KBM-7 (cell line): ENCODE data around the gene MBLAC1.
A peak's percentile ranks its signal among the peaks of the same experiment; 100 is the strongest.
"Not testable (repeated sequence)": the region's sequence is repeated elsewhere in the genome, so short reads cannot be mapped to it uniquely, and the experiment has no call there.

Source experiments
- DNase-seq: peaks from one replicate; pipeline ENCODE4 v3.0.0-alpha.2; 2015
- in situ Hi-C: fragments of 300-500 bp; cut with MboI; formaldehyde crosslinking; loops from 2 replicates; pipeline ENCODE4 v1.14.3; 2020; ENCODE audit warnings: low sequenced_read_pairs, low pct_unique_long_range_greater_than_20kb, mixed read lengths

The MBLAC1 gene

DNA sequence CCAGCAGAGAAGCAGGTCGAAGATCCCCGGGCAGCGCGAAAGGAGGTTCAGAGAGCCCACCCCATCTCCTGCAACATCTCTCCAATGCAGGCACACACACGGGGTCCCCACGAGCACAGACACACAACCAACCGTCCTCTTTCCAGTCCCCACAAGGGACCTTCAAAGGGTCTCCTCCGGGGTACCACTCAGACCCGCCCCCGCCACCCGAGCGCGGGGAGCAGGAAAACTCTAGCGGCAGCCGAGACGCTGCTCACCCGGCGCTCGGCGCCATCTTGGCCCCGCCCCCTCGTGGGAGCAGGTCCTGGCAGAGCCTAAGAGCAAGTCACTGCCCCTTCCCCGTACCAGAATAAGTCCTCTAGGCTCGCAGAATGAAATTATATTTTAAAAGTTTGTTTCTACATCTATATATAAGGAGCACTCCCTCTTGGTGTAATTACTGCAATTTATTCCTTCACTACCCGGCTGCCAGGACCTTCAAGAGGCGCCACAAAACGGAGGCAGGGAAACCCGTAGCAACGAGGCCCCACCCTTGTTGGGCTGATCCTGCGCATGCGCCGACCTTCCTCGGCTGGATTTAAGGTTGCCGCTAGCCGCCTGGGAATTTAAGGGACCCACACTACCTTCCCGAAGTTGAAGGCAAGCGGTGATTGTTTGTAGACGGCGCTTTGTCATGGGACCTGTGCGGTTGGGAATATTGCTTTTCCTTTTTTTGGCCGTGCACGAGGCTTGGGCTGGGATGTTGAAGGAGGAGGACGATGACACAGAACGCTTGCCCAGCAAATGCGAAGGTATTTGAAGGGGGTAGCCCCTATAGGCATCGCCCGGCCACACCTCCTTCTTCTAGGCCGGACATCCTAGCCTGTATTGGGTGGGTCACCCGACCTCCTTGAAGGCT, 7.4 kb upstream of the MBLAC1 start, which contains the start of the genes CNPY4 and TAF6:
Gene CNPY4 (plus strand): TSS at position 563 of the 898 bp plus-strand sequence. CDS start 111 bp downstream, at position 674.
Gene TAF6 (minus strand): TSS at position 287 of the 898 bp plus-strand sequence. CDS start 5,149 bp downstream, outside the sequence.
- peak; percentile 96 for DNase-seq
- in situ Hi-C loops, result no loop called here

DNA sequence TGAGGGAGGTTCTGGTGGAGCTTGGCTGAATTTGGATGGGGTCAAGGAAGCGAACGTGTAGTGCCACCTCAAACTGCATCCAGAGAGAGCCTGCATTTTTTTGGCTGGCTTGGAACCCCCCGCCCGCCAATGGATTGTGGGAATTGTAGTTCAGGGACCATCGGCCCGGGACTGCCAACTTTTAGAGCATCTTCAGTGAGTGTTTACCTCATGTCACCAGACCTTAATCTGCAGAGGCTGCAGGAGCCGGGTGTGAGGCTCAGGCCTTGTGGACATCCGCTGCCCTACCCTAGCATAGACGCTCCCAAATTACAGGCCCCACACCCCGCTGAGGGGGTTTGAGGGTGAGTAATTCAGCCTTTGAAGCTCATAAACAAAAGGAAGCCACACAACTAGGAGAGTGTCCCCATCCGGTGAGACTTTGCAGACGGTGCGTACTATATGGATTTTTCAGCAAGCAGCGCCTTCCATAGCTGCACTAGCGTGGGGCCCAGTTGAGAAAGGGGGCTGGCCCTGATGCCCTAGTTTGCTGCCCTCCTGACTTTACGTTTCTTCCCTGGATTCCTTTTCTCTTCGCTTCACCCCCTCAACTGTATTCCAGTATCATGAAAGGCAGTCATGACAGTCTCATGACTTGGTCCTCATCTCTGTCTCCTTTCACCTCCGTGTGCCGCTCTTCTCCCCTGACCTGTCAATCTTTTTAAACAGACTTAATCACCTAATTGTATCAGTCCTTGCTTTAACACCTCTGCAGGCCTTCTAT, 6.6 kb upstream of the MBLAC1 start:
- DNase-seq, result peak; percentile 74
- in situ Hi-C loops, result no loop called here

DNA sequence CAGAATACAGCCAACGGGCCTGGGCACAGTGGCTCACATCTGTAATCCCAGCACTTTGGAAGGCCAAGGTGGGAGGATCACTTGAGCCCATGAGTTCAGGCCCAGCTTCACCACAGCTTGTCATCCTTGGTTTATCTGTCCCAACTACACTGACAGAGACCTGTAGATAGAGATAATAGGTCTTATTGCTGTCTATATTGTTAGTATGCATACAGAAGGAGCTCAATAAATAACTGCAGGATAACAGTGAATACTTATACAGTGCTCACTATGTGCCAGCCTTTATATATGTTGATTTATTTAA, 6.1 kb upstream of the MBLAC1 start:
- in situ Hi-C loops, result no loop called here
- DNase-seq, result no peak

DNA sequence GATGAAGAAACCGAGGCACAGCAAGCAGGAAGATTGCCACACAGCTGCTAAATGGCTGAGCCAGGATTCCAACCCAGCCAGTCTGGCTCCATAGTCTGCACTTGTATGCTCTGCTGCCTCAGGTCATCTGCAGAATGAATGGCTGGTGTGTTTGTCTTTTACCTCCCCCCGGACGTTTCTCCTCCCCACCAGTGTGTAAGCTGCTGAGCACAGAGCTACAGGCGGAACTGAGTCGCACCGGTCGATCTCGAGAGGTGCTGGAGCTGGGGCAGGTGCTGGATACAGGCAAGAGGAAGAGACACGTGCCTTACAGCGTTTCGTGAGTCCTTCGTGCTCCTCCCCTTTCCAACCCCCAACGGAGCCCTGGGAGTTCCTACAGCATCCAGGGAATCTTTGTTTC, 4.7 kb upstream of the MBLAC1 start:
- in situ Hi-C loops, result no loop called here
- no peak for DNase-seq

DNA sequence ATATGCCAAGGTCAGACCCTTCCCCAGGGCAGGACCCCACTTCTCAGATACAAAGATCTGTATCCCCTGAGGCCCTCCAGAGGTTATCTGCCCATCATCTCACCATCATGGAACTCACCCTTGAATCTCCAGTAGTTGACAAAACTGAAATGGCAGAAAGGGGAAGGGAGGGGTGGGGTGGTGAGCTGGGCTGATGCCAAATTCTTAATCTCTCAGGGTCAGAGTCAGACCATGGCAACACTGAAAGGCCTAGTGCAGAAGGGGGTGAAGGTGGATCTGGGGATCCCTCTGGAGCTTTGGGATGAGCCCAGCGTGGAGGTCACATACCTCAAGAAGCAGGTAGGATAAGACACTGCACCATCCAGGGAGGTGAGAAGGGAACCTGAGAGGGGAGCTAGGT, 4.2 kb upstream of the MBLAC1 start:
- no peak for DNase-seq
- in situ Hi-C loops, result no loop called here

DNA sequence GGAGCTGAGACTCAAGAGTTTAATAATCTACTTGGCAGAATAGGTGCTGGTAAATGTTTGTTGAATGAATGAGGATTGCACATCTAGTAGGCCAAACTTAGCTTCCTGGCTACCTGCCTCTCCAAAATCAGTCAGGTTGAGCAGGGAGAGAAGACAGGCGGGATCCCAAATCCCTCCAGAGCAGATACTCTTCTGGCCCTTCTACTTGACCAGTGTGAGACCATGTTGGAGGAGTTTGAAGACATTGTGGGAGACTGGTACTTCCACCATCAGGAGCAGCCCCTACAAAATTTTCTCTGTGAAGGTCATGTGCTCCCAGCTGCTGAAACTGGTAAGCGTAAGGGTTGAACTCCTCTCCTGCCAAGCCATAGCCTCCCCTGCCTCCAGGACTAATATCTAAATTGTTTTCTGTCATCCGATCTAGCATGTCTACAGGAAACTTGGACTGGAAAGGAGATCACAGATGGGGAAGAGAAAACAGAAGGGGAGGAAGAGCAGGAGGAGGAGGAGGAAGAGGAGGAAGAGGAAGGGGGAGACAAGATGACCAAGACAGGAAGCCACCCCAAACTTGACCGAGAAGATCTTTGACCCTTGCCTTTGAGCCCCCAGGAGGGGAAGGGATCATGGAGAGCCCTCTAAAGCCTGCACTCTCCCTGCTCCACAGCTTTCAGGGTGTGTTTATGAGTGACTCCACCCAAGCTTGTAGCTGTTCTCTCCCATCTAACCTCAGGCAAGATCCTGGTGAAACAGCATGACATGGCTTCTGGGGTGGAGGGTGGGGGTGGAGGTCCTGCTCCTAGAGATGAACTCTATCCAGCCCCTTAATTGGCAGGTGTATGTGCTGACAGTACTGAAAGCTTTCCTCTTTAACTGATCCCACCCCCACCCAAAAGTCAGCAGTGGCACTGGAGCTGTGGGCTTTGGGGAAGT, 2.2 kb upstream of the MBLAC1 start:
- peak; percentile 17 for DNase-seq
- in situ Hi-C loops, result no loop called here

DNA sequence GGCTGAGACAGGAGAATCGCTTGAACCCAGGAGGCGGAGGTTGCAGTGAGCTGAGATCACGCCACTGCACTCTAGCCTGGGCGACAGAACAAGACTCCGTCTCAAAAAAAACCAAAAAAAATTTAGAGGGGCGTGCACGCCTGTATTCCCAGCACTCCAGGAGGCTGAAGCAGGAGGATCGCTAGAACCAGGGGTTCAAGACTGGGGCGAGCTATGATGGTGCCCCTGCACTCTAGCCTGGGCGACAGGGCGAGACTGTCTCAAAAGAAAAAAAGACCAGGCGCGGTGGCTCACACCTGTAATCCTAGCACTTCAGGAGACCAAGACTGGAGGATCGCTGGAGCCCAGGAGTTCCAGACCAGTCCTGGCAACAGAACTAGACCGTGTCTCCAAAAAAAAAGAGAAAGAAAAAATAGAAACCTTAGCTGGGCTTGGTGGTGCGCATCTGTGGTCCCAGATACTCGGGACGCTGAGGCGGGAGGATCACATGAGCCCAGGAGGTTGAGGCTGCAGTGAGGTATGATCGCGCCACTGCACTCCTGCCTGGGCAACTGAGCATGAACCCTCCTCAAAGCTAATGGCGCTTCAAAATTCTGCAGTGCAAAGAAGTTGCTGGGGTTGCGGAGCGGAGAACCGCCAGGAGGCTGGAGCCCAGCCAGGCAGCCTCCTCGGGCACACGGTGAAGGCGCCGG, 382 bp upstream of the MBLAC1 start:
- no peak for DNase-seq
- in situ Hi-C loops, result no loop called here

DNA sequence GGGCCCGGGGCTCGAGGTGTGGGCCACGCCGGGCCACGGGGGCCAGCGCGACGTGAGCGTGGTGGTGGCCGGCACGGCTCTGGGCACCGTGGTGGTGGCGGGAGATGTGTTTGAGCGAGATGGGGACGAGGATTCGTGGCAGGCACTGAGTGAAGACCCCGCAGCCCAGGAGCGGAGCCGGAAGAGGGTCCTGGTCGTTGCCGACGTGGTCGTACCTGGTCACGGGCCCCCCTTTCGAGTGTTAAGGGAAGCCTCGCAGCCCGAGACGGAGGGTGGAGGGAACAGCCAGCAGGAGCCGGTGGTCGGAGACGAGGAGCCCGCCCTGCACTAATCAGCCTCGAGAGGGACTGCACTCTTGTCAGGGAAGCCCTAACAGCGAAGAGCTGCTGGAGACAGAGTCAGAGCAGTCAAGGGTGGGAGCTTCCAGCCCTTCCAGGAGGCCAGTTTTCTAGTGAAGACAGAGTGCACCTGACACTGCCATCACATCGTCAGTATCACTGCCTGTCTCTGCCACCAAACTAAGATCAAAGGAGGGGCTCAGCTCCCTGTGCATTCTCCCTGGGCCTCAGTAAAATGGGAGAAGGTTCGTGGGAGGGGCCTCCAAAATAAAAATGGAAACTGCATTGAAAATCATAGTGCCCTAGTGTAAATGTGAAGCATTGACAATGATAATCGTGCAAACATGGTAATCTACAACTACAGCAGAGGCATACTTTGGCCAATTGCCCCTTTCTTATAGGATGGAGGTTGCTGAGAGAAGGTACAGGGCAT, 1.3 kb downstream of the MBLAC1 start:
- in situ Hi-C loops, result no loop called here
- DNase-seq, result peak; percentile 47

DNA sequence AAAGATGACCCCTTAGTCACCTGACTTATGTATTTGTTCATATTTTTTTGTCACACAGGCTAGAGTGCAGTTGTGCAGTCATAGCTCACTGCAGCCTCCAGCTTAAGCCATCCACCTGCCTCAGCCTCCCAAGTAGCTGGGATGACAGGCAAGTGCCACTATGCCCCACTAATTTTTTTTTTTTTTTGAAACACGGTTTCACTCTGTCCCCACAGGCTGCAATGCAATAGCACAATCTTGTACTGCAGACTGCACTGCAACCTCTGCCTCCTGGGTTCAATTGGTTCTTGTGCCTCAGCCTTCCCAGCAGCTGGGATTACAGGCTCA, 1.8 kb downstream of the MBLAC1 start:
- in situ Hi-C loops, result no loop called here
- DNase-seq, result no peak

DNA sequence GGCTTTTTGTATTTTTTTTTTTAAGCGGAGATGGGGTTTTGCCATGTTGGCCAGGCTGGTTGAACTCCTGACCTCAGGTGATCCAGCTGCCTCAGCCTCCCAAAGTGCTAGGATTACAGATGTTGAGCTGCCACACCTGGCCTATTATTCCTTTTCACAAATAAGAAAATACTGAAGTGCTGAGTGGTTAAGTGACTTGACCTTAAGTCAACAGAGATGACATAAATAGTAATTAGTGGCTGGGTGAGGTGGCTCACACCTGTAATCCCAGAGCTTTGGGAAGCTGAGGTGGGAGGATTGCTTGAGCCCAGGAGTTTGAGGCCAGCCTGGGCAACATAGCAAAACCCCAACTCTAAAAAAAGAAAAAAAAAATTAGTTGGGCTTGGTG, 3.4 kb downstream of the MBLAC1 start:
- DNase-seq, in situ Hi-C loops: not testable (repeated sequence)

DNA sequence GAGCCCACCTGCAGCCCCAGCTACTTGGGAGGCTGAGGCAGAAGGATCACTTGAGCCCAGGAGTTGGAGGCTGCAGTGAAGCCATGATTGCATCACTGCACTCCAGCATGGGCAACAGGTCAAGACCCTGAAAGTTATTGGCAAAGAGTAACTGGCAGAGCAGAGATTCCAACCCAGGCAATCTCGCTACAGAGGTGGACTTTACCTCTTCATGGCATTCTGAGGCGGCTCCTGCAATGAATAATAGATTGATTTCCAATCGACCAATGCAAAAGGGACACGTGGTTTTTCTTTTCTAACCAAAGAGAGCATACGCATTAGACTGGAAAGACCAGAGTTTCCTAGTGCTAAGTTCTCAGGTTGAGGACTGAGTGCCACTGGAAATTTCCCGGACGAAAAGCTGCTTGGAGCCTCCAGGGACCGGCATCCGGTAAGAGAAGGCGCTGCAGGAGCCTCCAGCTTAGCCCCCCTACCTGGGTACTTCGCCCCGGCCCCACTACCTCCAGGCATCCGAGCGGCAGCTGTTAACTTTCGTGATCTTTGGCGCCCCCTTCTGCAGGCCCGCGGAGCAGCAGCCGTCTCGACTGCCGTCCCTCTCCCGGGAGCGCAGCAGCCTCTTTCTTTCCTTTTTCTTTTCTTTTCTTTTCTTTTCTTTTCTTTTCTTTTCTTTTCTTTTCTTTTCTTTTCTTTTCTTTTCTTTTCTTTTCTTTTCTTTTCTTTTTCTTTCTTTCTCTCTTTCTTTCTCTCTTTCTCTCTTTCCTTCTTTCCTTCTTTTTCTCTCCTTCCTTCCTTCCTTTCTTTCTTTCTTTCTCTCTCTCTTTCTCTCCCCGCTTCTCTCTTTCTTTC, 4.1 kb downstream of the MBLAC1 start:
- DNase-seq, result peak; percentile 83
- in situ Hi-C loops, result no loop called here

DNA sequence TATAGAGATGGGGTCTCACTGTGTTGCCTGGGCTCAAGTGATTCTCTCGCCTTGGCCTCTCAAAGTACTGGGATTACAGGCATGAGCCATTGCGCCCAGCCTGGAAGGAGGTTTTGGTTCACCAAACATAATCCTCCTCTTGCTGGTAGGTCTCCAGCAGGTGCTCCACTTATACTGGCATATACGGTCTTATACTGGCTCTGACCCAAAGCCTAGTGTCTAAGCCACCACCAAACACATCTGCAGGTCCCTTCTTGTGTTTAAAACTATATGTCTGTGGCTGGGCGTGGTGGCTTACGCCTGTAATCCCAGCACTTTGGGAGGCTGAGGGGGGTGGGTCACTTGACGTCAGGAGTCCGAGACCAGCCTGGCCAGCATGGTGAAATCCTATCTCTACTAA, 5.4 kb downstream of the MBLAC1 start:
- in situ Hi-C loops, result no loop called here
- no peak for DNase-seq

DNA sequence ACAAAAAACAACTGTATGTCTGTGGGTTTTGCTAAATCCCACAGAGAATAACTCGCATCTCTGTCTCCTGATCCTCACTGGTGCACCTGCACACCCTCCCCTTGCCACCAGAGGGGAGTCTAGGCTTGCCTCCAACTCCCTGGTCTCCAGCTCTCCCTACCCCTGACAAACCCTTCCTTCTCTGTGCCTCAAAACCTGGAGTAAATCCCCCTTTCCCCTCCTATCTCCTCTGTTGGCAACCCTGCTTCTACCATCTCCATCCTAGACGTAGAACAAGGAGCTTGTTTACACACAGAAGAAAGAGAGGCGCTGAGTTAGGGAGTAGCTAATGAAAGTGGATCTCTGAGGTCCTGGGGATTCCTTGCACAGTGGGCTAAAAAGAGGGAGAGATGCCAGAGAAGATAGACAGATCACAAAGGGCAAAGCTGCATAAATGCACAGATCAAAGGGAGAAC, 6.0 kb downstream of the MBLAC1 start:
- peak; percentile 85 for DNase-seq
- in situ Hi-C loops, result no loop called here

DNA sequence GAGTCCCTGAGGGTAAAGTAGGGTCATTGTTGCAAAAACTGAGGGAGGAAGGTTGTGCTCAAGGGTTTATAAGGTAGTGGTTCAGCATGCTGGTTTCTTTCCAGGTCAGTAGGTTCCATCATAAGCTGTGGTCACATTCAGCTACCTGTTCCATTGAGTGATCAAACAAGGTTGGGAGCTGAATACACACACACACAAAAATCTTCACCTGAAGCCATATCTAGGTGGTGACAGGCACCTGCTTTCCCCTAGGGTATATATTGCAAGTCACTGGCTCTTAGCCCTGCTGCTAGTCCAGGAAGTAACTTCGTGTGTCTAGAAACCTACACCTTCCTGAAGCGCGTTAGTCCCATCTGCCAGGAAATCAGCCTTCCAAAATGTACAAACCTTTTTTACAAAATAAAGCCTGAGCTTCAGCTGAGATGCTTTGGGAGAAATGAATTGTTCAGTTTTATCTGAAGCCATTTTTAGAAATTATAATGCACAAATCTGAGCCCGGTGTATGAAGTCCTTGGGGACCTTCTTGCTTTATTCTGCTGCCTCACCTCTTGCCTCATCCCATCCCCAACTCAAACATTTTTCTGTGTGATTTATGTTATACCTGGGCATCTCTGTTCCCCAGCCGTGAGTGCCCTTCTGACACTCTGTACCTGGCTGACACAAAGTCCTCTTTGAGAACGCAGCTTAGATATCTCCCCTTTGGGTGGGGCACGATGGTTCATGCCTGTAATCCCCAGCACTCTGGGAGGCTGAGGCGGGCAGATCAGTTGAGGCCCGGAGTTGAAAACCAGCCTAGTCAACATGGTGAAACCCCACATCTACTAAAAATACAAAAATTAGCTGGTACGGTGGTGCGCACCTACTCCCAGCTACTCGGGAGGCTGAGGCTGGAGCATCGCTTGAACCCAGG, 11.3 kb downstream of the MBLAC1 start:
- in situ Hi-C loops, result no loop called here
- DNase-seq, result no peak

DNA sequence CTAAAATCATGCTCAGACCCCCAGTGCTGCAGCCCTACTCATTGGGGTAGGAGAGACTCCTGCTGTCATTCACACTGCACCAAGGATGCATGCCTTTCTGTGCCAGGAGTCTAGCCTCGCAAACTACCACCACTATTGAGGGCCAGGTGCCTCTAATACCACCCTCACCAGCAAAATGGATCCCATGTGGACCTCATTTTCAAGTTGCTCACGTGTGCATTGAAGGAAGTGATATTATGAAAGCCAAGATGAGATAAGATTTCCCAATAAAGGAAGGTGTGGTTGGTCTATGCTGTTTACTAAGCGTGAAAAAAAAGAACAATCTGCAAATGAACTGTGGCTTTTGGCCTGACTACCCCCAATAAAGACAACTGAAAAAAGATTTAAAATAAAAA, 14.8 kb downstream of the MBLAC1 start:
- DNase-seq, result no peak
- in situ Hi-C loops, result no loop called here

DNA sequence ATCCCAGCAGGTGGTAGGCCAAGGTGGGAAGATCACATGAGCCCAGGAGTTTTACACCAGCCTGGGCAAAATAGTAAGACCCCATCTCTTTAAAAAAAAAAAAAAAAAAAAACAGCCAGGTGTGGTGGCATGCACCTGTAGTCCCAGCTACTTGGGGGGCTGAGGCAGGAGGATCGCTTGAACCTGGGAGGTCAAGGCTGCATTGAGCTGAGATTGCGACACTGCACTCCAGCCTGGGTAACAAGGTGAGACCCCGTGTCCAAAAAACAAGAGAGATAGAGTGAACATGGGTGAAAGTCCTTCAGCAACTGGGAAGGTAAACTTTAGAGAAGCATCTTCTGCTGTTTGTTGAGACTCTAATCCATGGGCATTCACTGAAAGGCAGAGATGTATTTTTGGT, 15.7 kb downstream of the MBLAC1 start:
- in situ Hi-C loops, result no loop called here
- no peak for DNase-seq
